MCF 10A (cell line): ENCODE results near the gene RPTOR. TPM values are rescaled to one million over a fixed set of nuclear protein-coding genes. Genes with fewer than 3 reads are reported as not detected.

Experiments used
- BruUV-seq: library from RNA; stranded (reverse); fragments of 400-500 nt; replicated peaks from 2 replicates; lab custom pipeline; 2021; lab: Mats Ljungman, UMichigan
- CTCF ChIA-PET: fragments of 300-600 bp; sonication (Branson Sonifier 250); formaldehyde crosslinking; extraction: SDS; loops from one replicate; lab custom pipeline; 2021; ENCODE audit warnings: antibody characterized with exemption, inconsistent platforms; lab: Yijun Ruan, JAX
- POLR2A ChIA-PET: fragments of 300-600, 350-650 bp; sonication (Branson Sonifier 250); formaldehyde crosslinking; extraction: SDS; loops from one replicate; lab custom pipeline; 2020; ENCODE audit warnings: antibody characterized with exemption, inconsistent platforms; lab: Yijun Ruan, JAX
- DNase-seq: peaks from one replicate; pipeline ENCODE4 v3.0.0-alpha.2; 2018; ENCODE audit not compliant: unreplicated experiment
- H3K27ac Mint-ChIP-seq: one replicate; pipeline ENCODE4 v1.8.0; 2022; ENCODE audit warnings: mild to moderate bottlenecking, low read depth, mixed read lengths; ENCODE audit not compliant: unreplicated experiment
- H3K27me3 Mint-ChIP-seq: one replicate; pipeline ENCODE4 v1.8.0; 2022; ENCODE audit warnings: mixed read lengths; ENCODE audit not compliant: insufficient read depth, unreplicated experiment
- H3K36me3 Mint-ChIP-seq: one replicate; pipeline ENCODE4 v1.8.0; 2022; ENCODE audit warnings: mild to moderate bottlenecking, moderate library complexity, mixed read lengths; ENCODE audit not compliant: insufficient read depth, unreplicated experiment
- H3K4me1 Mint-ChIP-seq: one replicate; pipeline ENCODE4 v1.8.0; 2022; ENCODE audit warnings: mixed read lengths; ENCODE audit not compliant: insufficient read depth, unreplicated experiment
- H3K4me3 Mint-ChIP-seq: one replicate; pipeline ENCODE4 v1.8.0; 2022; ENCODE audit warnings: mild to moderate bottlenecking, moderate library complexity, mixed read lengths; ENCODE audit not compliant: unreplicated experiment
- H3K9me3 Mint-ChIP-seq: one replicate; pipeline ENCODE4 v1.8.0; 2022; ENCODE audit warnings: mixed read lengths; ENCODE audit not compliant: unreplicated experiment
- intact Hi-C: fragments of 100-400 bp; cut with micrococcal nuclease; formaldehyde crosslinking; loops from 2 replicates; pipeline ENCODE4 v1.14.1; 2022
- total RNA-seq: library from RNA; stranded (reverse); gene quantifications from 2 replicates; pipeline ENCODE4 v1.2.3, GENCODE V29; 2022
- TF ChIP-seq, protein P1 (sequence below): fragments of 200-600 bp; IDR thresholded peaks from one replicate; pipeline ENCODE4 v1.8.0; 2022; ENCODE audit warnings: antibody characterized with exemption, mild to moderate bottlenecking; ENCODE audit not compliant: unreplicated experiment

The RPTOR gene
- total RNA-seq, 1 experiment from 2014 or later: 41.3 TPM

DNA sequence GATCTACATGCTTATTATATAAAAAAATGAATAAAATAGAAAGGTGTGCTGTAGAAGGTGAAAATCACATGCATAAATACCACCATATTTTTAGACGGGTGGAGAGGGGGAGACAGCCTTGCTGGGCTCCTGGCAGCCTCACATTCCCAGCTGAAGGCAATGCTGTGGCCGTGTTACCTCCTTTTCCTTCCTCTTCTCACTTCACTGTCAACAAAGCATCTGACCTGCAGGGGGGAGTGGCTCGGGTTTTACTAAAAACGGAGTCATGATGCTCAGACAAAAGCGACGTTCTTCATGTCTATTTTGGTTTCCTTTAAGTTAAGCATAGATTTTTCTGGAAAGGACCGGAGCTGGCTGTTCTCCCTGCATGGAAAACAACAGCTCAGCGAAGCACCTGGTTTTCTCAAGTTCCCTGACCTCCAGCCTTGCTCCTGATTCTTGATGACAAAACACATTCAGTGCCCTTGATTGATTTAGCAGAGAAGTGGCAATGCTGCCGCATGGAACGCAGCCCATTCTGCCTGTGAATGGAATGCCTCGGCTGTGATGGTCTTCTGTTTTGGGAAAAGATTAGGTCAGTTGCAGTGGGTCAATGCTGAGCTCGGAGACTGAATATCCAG is 5.5 kb upstream of the RPTOR start:
- Mint-ChIP-seq H3K27me3 (no peaks in the 10 kb centered on the region), H3K4me1 (no peaks in the 10 kb centered on the region), H3K36me3 (no peaks in the 10 kb centered on the region), H3K9me3 (no peaks in the 10 kb centered on the region), H3K27ac (no peak overlapping the region), H3K4me3 (no peak overlapping the region)
- BruUV-seq: no TSS peak
- intact Hi-C loops: no loop called here
- CTCF ChIA-PET: interaction anchor here (0.8 kb wide), 1 partner anchor 94 kb away, joined by 3 read pairs; no protein-coding TSS in a partner anchor
- POLR2A ChIA-PET: interaction anchor here (1.0 kb wide), 1 partner anchor 9 kb away, joined by 4 read pairs; no protein-coding TSS in a partner anchor
- DNase-seq: no peak
- TF ChIP-seq, protein P1, sequence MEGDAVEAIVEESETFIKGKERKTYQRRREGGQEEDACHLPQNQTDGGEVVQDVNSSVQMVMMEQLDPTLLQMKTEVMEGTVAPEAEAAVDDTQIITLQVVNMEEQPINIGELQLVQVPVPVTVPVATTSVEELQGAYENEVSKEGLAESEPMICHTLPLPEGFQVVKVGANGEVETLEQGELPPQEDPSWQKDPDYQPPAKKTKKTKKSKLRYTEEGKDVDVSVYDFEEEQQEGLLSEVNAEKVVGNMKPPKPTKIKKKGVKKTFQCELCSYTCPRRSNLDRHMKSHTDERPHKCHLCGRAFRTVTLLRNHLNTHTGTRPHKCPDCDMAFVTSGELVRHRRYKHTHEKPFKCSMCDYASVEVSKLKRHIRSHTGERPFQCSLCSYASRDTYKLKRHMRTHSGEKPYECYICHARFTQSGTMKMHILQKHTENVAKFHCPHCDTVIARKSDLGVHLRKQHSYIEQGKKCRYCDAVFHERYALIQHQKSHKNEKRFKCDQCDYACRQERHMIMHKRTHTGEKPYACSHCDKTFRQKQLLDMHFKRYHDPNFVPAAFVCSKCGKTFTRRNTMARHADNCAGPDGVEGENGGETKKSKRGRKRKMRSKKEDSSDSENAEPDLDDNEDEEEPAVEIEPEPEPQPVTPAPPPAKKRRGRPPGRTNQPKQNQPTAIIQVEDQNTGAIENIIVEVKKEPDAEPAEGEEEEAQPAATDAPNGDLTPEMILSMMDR: no peak

DNA sequence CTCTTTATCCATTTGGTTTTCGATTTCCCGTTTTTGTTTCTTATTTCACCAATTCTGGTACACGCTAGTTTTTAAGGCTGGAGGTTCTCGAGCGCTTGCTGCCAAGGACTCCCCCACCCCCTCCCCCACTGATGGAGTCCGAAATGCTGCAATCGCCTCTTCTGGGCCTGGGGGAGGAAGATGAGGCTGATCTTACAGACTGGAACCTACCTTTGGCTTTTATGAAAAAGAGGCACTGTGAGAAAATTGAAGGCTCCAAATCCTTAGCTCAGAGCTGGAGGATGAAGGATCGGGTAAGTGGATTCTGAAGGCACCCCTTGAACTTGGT is 825 bp downstream of the RPTOR start:
- BruUV-seq: no TSS peak
- TF ChIP-seq, protein P1: no peak
- H3K4me3 Mint-ChIP-seq: peak overlapping the region; percentile 82
- no peaks in the 10 kb centered on the region for H3K9me3 Mint-ChIP-seq
- POLR2A ChIA-PET: interaction anchor here (0.9 to 3.5 kb wide), 8 partner anchors 10 to 311 kb away, joined by 3 to 21 read pairs (median 4); no protein-coding TSS in a partner anchor
- peak; percentile 21 for DNase-seq
- CTCF ChIA-PET: interaction anchor here (0.8 kb wide), 1 partner anchor 32 kb away, joined by 4 read pairs; no protein-coding TSS in a partner anchor
- H3K36me3 Mint-ChIP-seq: no peaks in the 10 kb centered on the region
- no peaks in the 10 kb centered on the region for H3K27me3 Mint-ChIP-seq
- H3K27ac Mint-ChIP-seq: peak overlapping the region; percentile 90
- peaks cover 27% of the 10 kb centered on the region for H3K4me1 Mint-ChIP-seq
- intact Hi-C loops: no loop called here

DNA sequence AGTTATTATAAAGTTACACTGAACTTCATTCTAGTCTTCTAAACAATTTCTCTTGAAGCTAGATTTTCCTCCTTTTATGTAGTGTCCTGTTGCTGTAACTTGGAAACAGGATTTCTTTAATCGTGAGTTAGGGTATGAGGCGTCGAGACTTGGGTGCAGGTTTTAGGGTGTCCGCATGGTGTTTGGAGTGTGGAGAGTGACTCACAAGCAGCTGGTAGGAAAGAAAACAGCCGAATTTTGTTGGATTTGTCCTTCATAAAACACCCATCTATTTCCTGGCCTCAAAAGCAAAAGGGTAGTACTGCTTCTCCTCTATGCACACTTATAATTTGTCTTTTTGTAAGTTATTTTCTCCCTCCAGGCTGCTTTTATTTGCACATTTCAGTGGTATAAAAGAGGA is 1.6 kb downstream of the RPTOR start:
- ChIA-PET POLR2A (interaction anchor here (0.7 to 3.5 kb wide), 7 partner anchors 12 to 758 kb away, joined by 3 to 21 read pairs (median 4); partner anchors contain the start of gene CBX8), CTCF (no interaction called here)
- Mint-ChIP-seq H3K9me3 (no peaks in the 10 kb centered on the region), H3K4me3 (peak overlapping the region; percentile 82), H3K27ac (peak overlapping the region; percentile 23), H3K27me3 (no peaks in the 10 kb centered on the region), H3K4me1 (peaks cover 28% of the 10 kb centered on the region), H3K36me3 (no peaks in the 10 kb centered on the region)
- no TSS peak for BruUV-seq
- DNase-seq: peak; percentile 25
- intact Hi-C loops: no loop called here
- TF ChIP-seq, protein P1: no peak

DNA sequence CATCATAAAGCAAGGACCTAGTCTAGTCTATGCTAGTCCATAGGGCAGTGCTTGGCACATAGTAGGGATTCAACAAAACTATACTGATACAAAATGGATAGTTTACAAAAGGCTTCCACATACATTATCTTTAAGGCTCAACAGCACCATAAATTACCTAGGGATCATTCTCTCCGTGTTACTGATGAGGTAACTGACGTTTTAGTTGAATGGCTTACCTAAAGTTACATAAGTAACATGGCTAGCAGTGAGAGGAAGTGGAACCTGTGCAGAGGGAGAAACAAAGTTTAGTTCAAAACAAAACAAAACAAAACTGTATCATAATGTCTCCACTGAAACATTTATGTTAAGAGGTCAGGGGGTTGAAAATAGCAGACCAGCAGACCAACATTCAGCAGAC is 7.9 kb downstream of the RPTOR start:
- ChIA-PET POLR2A (no interaction called here), CTCF (no interaction called here)
- Mint-ChIP-seq H3K27me3 (no peaks in the 10 kb centered on the region), H3K4me1 (peaks cover 20% of the 10 kb centered on the region), H3K36me3 (peaks cover 23% of the 10 kb centered on the region), H3K27ac (no peak overlapping the region), H3K9me3 (no peaks in the 10 kb centered on the region), H3K4me3 (no peak overlapping the region)
- TF ChIP-seq, protein P1: no peak
- intact Hi-C loops: no loop called here
- no TSS peak for BruUV-seq
- DNase-seq: no peak
